HG03103 (cell line): Measurements from ENCODE around the gene INHBB.

ENCODE experiments used
- ATAC-seq: cut with Tn5 transposase; IDR thresholded peaks from one replicate; pipeline ENCODE4 v1.9.1; 2021; ENCODE audit warnings: low read depth; ENCODE audit not compliant: unreplicated experiment

Gene INHBB

DNA sequence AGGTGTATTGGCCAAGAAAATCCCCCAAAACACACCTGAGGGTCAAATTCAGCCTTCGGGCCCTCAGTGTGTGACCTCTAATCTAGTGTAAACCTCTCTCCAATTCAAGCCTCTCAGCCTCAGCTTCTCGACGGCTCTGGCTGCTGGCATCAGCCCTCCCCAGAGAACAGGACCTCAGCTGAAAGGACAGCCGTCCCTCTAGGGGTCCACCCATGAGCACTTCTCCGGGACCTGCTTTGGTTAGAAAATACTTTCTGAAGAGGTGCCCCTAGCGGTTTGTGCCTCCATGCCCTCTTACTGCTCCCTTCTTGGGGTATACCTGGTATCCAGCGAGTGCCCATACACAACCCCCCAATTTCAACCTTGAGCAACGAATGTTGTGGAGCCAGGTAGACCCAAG, 48.8 kb downstream of the INHBB start:
- no peak for ATAC-seq

- ATAC-seq = no peak
Measured at GRCh38 chr2:120395221-120396012, 49.5 kb downstream of the INHBB start.

- no peak for ATAC-seq
Measured at GRCh38 chr2:120396013-120396860, 50.3 kb downstream of the INHBB start.

DNA sequence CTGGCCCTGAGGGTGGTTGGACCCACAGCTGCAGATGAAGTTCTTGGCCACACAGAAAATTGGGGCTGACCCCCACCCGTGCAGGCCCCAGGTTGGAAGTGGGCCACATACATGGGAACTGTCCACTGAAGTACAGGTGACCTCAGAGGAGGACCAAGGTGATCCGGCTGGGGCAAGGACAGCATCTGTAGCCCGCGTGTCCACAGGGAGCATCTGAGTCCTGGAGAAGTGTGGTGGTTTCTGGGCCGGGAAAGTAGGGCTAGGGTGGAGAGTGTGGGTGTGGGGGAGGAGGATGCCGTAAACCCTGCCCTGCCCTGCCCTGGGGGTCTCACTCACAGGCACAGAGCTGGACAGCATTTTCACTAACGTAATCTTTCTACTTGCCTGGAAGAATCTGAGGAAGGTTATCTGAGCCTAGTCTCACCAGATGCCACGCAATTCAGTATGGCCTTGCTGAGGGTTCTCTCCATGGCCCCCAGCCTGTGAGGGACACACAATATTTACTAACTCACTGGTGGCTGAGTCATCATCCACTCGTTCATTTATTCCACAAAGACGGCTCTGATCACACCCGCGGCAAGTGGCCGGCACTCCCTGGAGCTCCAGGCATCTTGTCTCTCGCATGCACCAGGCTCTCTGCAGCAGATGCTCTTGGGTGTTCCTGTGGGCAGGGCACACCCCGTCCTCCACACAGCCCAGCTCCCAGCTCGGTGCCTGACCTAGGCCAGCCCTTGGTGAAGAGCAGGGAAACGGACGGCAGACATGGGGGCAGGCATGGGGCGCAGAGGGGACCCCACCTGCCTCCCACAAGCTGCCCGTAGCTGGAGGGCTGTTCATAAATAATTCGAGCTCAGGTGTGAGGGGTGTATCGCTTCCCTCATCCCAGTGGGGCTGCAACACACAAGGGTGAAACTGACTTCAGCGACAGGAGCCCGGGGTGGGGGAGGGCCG, 51.2 kb downstream of the INHBB start:
- no peak for ATAC-seq

- no peak for ATAC-seq
Measured at GRCh38 chr2:120398051-120398995, 52.4 kb downstream of the INHBB start.

- no peak for ATAC-seq
Measured at GRCh38 chr2:120398996-120399888, 53.3 kb downstream of the INHBB start.

DNA sequence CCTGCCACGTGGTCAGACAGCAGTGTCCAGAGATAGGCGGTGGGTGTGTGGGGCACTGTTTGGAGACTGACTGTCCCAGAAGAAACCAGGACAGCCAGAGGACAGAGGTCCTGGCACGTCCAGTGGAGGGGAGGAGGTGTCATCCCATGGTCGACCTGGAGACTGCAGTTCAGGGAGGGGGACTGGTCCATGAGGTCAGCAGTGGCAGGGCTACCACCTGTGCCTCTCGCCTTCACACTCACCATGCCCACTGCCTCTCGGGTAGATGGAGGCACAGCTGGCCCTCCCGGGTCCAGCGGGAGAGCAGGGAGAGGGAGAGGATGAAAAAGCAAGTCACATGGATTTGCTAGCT, 53.9 kb downstream of the INHBB start:
- no peak for ATAC-seq

DNA sequence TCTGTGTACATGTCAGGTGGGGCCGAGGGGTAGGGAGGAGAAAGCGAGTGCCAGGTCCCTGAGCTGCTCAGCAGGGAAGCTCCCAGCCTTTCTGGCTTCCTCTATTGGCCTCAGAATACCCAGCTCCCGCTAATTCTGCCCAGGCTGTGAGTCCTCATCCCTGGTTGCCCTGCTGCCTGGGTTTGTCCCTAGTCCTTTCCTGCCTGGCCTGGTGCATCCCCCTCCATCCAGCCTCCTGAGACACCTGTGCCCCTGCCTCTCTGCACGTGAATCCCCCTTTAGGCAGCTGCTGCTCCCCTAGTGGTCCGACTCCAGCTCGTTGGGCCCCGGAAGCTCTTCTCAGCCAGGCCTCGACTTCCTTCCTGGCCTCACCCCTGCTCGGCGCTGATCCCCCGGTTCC, 54.6 kb downstream of the INHBB start:
- no peak for ATAC-seq
